ENCODE results near the gene ZNF407. TPM values are rescaled to one million over a fixed set of nuclear protein-coding genes. Genes with fewer than 3 reads are reported as not detected.

The ZNF407 gene
- polyA plus RNA-seq, 1 experiment, result 2.8 TPM

DNA sequence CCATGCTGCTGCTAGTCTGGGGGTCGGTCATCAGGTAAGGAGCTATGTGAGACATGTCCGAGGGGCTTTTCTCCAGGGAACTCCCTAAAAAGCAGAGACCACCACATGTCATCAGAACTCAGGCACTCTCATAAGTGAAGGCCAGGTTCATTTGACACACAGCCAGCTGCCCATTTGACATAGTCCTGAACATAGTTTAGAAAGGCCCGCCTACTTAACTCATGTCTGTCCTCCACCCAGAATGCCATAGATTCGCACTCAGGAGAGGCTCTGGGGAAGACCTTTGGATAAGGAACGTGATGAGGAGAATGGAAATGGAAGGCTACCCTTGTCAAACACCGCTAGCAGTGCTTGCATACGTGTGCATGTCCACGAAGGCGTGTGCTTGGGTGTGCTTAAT, 454.1 kb downstream of the ZNF407 start:
- CTCF ChIA-PET, result interaction anchor here (0.8 to 2.9 kb wide), 2 partner anchors 11 to 399 kb away, joined by 3 to 13 read pairs; no protein-coding TSS in a partner anchor
- Histone ChIP-seq H3K4me3 (ENCODE audit: low read depth, low read length) (no peak overlapping the region), H3K27me3 (ENCODE audit: control insufficient read depth, insufficient read depth, low read length) (no peaks in the 10 kb centered on the region), H3K36me3 (ENCODE audit: control insufficient read depth, insufficient read depth, low read length) (no peaks in the 10 kb centered on the region)
- POLR2A ChIA-PET, result no interaction called here
- no peak for DNase-seq (ENCODE audit: low read depth)
- TF ChIP-seq, protein P1, sequence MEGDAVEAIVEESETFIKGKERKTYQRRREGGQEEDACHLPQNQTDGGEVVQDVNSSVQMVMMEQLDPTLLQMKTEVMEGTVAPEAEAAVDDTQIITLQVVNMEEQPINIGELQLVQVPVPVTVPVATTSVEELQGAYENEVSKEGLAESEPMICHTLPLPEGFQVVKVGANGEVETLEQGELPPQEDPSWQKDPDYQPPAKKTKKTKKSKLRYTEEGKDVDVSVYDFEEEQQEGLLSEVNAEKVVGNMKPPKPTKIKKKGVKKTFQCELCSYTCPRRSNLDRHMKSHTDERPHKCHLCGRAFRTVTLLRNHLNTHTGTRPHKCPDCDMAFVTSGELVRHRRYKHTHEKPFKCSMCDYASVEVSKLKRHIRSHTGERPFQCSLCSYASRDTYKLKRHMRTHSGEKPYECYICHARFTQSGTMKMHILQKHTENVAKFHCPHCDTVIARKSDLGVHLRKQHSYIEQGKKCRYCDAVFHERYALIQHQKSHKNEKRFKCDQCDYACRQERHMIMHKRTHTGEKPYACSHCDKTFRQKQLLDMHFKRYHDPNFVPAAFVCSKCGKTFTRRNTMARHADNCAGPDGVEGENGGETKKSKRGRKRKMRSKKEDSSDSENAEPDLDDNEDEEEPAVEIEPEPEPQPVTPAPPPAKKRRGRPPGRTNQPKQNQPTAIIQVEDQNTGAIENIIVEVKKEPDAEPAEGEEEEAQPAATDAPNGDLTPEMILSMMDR (IDR thresholded peaks at IDR 0.05; ENCODE audit: insufficient read depth, low read depth, low read length), result no peak

DNA sequence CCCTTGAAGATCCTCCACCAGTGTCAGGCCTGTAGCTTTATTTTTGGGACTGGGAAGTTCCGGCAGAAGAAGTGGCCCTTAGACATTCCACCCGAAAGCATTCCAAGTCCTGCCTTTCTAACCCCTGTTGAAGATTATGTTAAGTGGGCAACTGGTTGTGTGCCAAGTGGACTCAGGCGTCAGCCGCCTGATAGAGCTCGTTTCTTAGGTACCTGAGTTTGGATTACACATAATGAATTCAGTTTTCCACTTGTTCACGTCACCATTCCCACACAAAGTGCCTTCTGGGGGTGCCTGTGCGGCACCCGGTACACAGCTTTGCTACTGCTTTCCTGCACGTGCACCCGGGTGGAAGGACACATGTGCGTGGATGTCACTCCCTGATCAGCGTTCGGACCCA, 454.8 kb downstream of the ZNF407 start:
- CTCF ChIA-PET, result interaction anchor here (0.8 kb wide), 1 partner anchor 15 kb away, joined by 3 read pairs; no protein-coding TSS in a partner anchor

DNA sequence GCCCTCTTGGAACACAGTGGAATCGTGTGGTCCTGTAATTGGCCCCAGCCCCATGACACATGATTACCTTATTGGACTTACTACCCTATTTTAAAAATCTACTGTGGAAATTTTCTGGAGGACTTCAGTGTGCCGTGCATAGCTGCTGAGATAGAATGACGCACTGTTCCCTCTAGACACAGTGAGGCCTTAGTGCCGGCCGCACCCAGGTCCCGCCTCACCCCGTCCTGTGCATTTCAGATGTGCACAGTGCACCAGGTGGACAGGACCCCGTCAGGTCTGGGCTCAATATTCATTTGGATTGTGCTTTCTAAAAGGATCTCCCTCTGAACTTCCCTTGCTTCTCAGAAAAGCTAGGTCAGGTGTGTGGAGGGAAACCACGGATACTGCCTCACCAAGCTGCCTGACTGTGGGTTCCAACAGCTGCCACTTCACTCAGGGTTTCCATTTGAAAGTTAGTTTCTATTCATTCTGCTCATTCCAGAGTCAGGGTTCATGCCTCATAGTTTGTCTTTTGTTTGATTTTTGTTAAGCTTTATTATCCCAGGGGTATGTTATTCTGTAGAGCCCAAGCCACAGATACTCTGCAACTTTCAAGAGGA, 455.5 kb downstream of the ZNF407 start:
- no peaks in the 10 kb centered on the region for H3K27me3 ChIP-seq (ENCODE audit: control insufficient read depth, insufficient read depth, low read length)
- CTCF ChIA-PET, result no interaction called here
- H3K4me3 ChIP-seq (ENCODE audit: low read depth, low read length), result no peak overlapping the region
- DNase-seq (ENCODE audit: low read depth), result no peak
- TF ChIP-seq, protein P1 (IDR thresholded peaks at IDR 0.05; ENCODE audit: insufficient read depth, low read depth, low read length), result no peak
- POLR2A ChIA-PET, result no interaction called here
- H3K36me3 ChIP-seq (ENCODE audit: control insufficient read depth, insufficient read depth, low read length), result no peaks in the 10 kb centered on the region

More for the DNA sequence above, 454.8 kb downstream of the ZNF407 start:
- H3K27me3 ChIP-seq (ENCODE audit: control insufficient read depth, insufficient read depth, low read length), result no peaks in the 10 kb centered on the region
- no peak overlapping the region for H3K4me3 ChIP-seq (ENCODE audit: low read depth, low read length)
- H3K36me3 ChIP-seq (ENCODE audit: control insufficient read depth, insufficient read depth, low read length), result no peaks in the 10 kb centered on the region
- no peak for DNase-seq (ENCODE audit: low read depth)
- POLR2A ChIA-PET, result no interaction called here
- TF ChIP-seq, protein P1 (IDR thresholded peaks at IDR 0.05; ENCODE audit: insufficient read depth, low read depth, low read length), result no peak

DNA sequence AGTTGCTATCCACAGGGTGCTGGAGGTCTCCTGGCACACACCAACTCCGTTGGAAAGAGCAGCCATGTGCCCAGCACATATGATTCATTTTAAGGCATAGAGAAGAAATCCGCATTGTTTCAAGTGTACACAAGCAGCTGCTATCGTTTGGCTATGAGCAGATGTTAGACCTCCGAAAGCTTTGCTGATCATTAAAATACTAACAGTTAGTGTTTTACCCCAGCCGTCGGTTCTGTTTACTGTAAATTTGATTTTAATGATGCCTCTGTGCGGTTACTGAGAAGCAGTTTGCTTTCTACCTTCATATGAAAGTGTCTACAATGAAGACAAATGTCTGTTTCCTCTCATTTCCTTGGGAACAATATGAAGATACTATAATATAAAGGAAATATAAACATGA, 456.4 kb downstream of the ZNF407 start:
- TF ChIP-seq, protein P1 (IDR thresholded peaks at IDR 0.05; ENCODE audit: insufficient read depth, low read depth, low read length), result no peak
- Histone ChIP-seq H3K27me3 (ENCODE audit: control insufficient read depth, insufficient read depth, low read length) (no peaks in the 10 kb centered on the region), H3K36me3 (ENCODE audit: control insufficient read depth, insufficient read depth, low read length) (no peaks in the 10 kb centered on the region), H3K4me3 (ENCODE audit: low read depth, low read length) (no peak overlapping the region)
- ChIA-PET CTCF (interaction anchor here (1.1 kb wide), 1 partner anchor 13 kb away, joined by 3 read pairs; no protein-coding TSS in a partner anchor), POLR2A (no interaction called here)
- DNase-seq (ENCODE audit: low read depth), result no peak

DNA sequence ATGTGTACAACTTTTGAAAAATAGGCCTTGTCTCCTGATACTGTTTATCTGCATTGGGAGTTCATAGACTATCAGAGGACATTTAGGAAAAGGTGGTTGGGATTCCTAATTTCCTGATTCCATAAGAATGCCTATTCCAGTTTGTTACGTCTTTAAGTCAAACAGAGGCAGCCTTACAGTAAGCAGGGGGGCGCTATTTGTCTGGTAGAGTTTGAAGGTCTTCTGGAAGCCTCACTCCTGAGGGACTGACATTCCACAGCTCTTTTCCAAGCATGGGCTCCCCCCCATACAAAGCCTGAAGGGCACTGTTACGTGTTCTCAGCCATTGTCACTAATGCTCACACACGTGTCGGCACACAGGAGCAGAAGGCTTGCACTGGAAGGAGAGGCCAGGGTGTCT, 456.9 kb downstream of the ZNF407 start:
- ChIA-PET POLR2A (no interaction called here), CTCF (interaction anchor here (1.1 kb wide), 1 partner anchor 13 kb away, joined by 3 read pairs; no protein-coding TSS in a partner anchor)
- H3K27me3 ChIP-seq (ENCODE audit: control insufficient read depth, insufficient read depth, low read length), result no peaks in the 10 kb centered on the region
- TF ChIP-seq, protein P1 (IDR thresholded peaks at IDR 0.05; ENCODE audit: insufficient read depth, low read depth, low read length), result no peak
- no peak overlapping the region for H3K4me3 ChIP-seq (ENCODE audit: low read depth, low read length)
- DNase-seq (ENCODE audit: low read depth), result no peak
- no peaks in the 10 kb centered on the region for H3K36me3 ChIP-seq (ENCODE audit: control insufficient read depth, insufficient read depth, low read length)
